ENCODE data around the gene HLA-C.
"Not testable (repeated sequence)": the region's sequence is repeated elsewhere in the genome, so short reads cannot be mapped to it uniquely, and the experiment has no call there.

Gene HLA-C

DNA sequence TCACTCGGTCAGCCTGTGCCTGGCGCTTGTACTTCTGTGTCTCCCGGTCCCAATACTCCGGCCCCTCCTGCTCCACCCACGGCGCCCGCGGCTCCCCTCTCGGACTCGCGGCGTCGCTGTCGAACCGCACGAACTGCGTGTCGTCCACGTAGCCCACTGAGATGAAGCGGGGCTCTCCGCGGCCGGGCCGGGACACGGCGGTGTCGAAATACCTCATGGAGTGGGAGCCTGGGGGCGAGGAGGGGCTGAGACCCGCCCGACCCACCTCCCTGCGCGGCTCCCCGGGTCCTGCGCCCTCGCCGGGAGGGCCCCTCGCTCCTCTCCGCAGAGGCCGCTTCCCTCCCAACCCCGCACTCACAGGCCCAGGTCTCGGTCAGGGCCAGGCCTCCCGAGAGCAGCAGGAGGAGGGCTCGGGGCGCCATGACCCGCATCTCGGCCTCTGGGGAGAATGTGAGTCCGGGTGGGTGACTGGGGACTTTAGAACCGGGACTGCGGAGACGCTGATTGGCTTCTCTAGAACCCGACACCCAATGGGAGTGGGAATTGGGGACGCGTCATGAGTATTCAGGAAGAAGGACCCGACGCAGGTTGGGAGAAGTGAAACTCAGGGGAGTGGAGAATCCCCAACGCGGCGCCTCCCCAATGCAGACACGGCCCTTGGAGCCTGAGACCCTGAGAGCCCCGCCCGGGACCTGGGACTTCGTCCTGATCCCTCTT is at the start of gene HLA-C:
TSS of gene HLA-C (minus strand) at position 452 of the 717 bp plus-strand sequence. CDS start at position 431, 21 bp downstream.
- peak; percentile 58 for FAIRE-seq

GRCh38 chr6:31321005-31321707 is 49.3 kb upstream of the HLA-C start:
- FAIRE-seq = no peak

- FAIRE-seq = no peak
These were observed 45.1 kb upstream of the HLA-C start for GRCh38 chr6:31317036-31317435.

- FAIRE-seq = no peak
These were observed 37.7 kb upstream of the HLA-C start for GRCh38 chr6:31309641-31310040.

DNA sequence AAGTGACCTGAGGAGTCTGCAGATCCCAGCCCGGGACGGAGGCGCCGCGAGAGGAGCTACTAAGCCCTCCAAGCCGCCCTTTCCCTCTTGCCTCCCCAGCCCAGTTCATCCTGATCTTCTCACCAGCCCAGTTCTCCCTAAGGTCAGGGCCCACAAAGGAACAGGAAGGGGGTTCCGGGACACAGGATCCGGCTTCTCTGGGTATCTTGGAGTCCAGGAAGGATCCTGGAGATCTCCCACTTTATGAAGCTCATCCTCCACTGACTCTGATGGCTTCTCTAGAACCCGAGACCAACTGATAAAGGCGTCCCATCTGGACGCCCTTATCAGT is 36.9 kb upstream of the HLA-C start:
- no peak for FAIRE-seq

DNA sequence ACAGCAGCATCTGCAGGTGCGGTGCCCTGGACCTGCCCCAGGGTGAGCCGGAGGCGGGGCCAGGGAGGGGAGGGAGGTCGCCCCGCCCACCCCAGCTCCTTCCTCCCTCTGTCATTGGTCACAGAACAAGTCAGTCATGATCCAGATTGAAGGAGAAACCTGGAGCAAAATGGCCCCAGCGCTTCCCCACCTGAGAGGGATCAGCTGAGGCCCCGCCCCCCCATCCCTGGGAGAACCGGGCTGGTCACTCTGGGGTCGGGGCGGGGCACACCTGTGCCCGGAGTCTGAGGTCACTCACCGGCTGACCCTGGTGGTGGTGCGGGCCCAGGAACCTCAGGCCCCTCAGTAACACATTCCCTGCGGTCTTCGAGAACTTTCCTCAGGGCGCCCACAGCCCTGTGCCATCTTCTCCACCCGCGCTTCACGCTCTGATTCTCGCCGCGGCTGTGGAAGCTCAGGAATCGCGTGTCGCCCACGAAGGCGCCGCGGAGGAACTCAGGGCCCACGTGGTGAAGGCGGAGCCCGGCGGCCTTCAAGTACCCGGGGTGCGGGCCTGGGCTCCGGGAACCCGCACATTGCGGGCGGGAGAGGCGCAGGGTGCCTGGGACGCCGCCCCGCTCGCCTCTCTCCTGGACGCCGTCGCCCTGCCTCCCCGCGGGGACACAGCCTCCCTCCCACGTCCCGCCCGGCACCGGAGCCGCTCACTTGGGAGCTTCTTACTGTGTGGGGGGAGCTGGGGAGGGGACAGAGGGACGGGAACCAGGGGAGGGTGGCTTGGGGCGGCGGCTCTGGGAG is 36.4 kb upstream of the HLA-C start:
- no peak for FAIRE-seq

DNA sequence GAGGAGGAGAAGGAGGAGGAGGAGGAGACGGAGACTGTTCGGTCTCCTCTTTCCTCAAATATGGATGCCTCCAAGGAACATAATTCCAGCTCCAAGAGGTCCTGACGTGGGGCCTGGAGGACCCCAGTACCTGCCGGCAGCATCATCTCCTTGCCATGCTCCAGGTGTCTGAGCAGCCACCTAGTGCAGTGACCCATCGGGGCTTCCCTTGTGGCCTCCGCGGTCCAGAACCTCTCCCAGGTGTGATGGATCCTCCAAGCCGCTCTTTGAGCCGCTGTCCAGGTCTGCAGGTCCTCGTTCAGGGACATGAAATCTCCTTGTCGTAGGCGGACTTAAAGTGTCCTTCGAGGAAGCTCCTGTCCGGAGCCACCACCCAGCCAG is 35.8 kb upstream of the HLA-C start:
- no peak for FAIRE-seq

- no peak for FAIRE-seq
These were observed 33.9 kb upstream of the HLA-C start for GRCh38 chr6:31305703-31306219.

GRCh38 chr6:31304683-31305082 is 32.8 kb upstream of the HLA-C start:
- FAIRE-seq = no peak

- no peak for FAIRE-seq
These were observed 28.9 kb upstream of the HLA-C start for GRCh38 chr6:31300797-31301196.

DNA sequence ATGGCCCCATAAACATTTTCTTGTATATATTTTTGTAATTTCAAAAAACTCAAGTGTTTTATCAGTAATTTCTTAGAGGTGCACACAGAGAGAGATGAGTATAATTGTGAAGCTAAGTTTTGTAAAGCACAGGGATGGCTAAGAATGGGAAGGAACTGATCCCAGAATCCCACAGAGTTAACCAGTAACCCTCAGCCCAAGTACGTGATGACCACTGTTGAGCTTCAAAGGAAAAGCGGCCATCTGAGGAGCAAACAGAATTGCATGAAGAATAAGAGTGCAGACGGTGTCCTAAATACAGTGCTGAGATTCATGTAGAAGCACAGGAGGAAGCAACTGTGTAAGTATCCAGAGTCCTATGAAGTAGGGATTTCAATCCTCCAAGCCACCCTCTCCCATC is 28.1 kb upstream of the HLA-C start:
- FAIRE-seq = no peak

GRCh38 chr6:31299511-31299910 is 27.6 kb upstream of the HLA-C start:
- no peak for FAIRE-seq

DNA sequence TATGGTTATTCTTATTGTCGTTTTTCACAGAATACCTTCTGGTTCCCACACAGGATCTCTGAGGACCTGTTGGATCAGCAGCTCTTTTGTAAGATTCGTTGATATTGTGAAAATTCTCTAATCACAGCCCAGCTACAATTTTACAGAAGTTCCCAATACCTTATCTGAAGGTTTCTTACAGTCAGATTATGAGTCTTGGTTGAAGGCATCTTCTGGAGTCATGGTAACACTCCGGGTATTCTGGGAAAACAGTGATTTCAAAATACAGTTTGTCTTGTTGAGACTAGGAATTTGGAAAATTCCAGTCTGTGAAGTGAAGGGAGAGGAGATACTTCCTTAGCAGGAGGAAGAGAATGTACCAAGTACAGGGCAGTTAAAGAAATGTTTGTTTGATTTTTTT is 22.2 kb upstream of the HLA-C start:
- no peak for FAIRE-seq

- FAIRE-seq = no peak
These were observed 21.5 kb upstream of the HLA-C start for GRCh38 chr6:31293343-31293742.

- no peak for FAIRE-seq
These were observed 17.9 kb upstream of the HLA-C start for GRCh38 chr6:31289788-31290187.

DNA sequence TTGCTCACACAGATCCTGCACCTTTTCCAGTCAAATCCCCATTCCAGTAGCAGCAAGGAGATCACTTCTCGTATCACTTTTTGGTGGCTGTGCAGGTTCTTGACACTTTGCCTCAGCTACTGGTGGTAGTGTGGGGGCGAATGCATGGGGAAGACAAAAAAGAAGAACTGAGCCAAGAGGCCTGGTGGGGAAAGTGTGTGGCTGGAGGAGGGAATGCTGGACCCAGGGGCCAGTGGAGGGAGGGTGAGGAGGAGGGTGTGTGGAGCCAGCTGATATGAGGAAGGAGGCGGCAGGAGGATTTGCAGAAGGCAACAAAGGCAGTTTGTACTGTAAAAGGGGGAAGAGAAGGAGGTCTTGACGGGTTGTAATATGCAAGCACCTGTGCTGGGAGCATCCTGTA is 15.7 kb upstream of the HLA-C start:
- no peak for FAIRE-seq

- no peak for FAIRE-seq
These were observed 14.1 kb upstream of the HLA-C start for GRCh38 chr6:31285982-31286381.

DNA sequence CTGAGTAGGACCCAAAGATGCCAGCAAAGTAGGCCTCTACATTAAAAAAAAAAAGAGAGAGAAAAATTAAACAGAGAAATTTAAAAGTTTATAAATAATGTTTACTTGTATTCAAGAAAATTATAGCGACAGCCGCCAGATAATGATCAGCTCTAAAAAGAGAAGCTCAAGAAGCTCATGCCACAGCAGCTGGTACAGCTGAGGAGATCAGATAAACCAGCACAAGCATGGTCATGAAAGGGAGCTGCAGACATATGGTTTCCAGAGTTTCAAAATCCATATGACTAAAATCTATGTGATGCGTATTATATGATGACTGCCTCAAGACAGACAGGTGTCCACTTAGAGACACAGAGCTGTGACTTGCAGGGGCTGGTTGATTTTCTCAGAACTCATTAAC is 13.6 kb upstream of the HLA-C start:
- FAIRE-seq = no peak

DNA sequence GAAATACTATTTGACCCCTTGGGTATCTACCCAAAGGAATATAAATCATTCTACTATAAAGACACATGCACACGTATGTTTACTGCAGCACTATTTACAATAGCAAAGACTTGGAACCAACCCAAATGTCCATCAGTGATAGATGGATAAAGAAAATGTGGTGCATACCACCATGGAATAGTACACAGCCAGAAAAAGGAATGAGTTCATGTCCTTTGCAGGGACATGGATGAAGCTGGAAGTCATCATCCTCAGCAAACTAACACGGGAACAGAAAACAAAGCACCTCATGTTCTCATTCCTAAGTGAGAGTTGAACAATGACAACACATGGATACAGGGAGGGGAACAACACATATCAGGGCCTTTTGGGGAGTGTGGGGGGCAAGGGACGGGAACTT is 7.8 kb upstream of the HLA-C start:
- not testable (repeated sequence) for FAIRE-seq

DNA sequence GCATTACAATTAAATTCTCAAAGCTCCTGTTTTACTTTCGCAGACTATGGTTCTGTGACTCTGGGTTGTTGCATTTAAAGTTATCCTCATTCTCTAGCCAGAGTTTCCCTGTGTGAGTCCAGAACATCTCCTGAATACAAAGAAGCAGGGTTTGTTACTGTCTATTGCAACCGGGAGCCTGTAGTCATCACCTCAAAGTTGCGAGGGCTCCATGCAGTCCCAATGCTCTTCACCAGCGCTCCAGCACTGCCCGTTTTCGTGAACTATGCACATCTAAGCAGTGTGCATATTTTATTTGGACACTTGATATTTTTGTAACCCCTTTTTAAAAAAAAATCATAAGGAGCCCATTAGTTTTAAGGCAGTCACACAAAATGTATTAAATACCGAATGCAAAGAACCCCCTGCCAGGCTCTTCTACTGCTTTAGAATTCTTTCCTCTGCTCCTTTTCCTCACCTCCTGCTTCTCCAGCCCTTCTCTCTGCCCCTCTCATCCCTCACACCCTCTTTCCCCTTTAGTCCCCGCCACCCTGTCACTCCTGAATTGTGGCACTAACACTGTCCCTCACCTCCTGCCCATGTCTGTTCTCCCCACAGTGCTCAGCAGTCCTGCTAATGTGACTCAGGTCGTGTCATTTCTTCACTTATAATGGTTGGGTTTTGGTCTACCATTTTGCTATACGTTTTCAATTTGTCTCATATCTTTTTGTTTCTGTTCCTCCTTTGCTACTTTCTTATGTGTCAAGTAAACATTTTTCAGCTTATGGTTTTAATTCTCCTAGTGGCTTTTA is 1.1 kb upstream of the HLA-C start:
- FAIRE-seq = no peak

GRCh38 chr6:31272436-31272835 is 544 bp upstream of the HLA-C start:
- FAIRE-seq = no peak

- FAIRE-seq = no peak
These were observed 878 bp downstream of the HLA-C start for GRCh38 chr6:31270788-31271640.

All from endometrium (tissue), 2 donors.